GM12878 (cell line): ENCODE data around the gene ATP2A2. TPM values are rescaled to one million over a fixed set of nuclear protein-coding genes. Genes with fewer than 3 reads are reported as not detected.
"Not testable (repeated sequence)": the region's sequence is repeated elsewhere in the genome, so short reads cannot be mapped to it uniquely, and the experiment has no call there.

Experiments
- ATAC-seq: fragments of 200-7000 bp; cut with Tn5 transposase; 3 replicates; pipeline ENCODE4 v1.9.1; 2020; ENCODE audit warnings: mild to moderate bottlenecking, moderate library complexity
- BruUV-seq: library from RNA; stranded (reverse); fragments of 400-500 nt; replicated peaks from 2 replicates; lab custom pipeline; 2021; lab: Mats Ljungman, UMichigan
- CTCF ChIA-PET: fragments of 300-600 bp; sonication (Branson Sonifier 250); formaldehyde crosslinking; extraction: SDS; loops from one replicate; lab custom pipeline; 2021; ENCODE audit warnings: inconsistent platforms; lab: Yijun Ruan, JAX
- POLR2A ChIA-PET: fragments of 350-600 bp; formaldehyde crosslinking; extraction: SDS; loops from one replicate; lab custom pipeline; 2021; ENCODE audit warnings: inconsistent platforms; lab: Charles Lee
- RAD21 ChIA-PET: fragments of 300-600 bp; sonication (Branson Sonifier 250); formaldehyde crosslinking; loops from one replicate; lab custom pipeline; 2023; ENCODE audit warnings: antibody characterized with exemption; ENCODE audit not compliant: unreplicated experiment; lab: Charles Lee
- SMC1A ChIA-PET: fragments of 300-600 bp; sonication (Branson Sonifier 250); formaldehyde crosslinking; loops from one replicate; lab custom pipeline; 2023; ENCODE audit not compliant: unreplicated experiment, uncharacterized antibody; lab: Charles Lee
- DNase-seq: peaks from one replicate; pipeline ENCODE4 v3.0.0-alpha.2; 2011; ENCODE audit warnings: low read depth, low spot score
- FAIRE-seq: peaks from 3 replicates; lab custom pipeline; 2011; peaks lifted over from hg19 to GRCh38; lab: Jason Lieb, UNC
- H2AFZ ChIP-seq: 2 replicates; pipeline ENCODE4 v1.6.0; 2011; ENCODE audit warnings: low read depth, low read length, control low read depth; ENCODE audit not compliant: control insufficient read depth
- H3K27ac ChIP-seq: 2 replicates; pipeline ENCODE4 v1.5.1; 2011; ENCODE audit warnings: control low read depth; ENCODE audit not compliant: control insufficient read depth, insufficient read depth
- H3K27me3 ChIP-seq, 2 experiments: replicated peaks in 1 of 2; 2 replicates each; pipeline versions ENCODE4 v1.6.0 to v1.6.1; 2011; ENCODE audit warnings: low read length in 1 of 2; ENCODE audit not compliant: control insufficient read depth in 2 of 2, insufficient read depth in 2 of 2
- H3K36me3 ChIP-seq, 2 experiments: 2 replicates each; pipeline ENCODE4 v1.5.1; 2011; ENCODE audit warnings: low read length in 1 of 2; ENCODE audit not compliant: control insufficient read depth in 2 of 2, insufficient read depth in 2 of 2
- H3K4me1 ChIP-seq: 2 replicates; pipeline ENCODE4 v1.6.1; 2011; ENCODE audit warnings: mild to moderate bottlenecking, low read length, moderate library complexity, mixed read lengths; ENCODE audit not compliant: control insufficient read depth, insufficient read depth
- H3K4me2 ChIP-seq: 2 replicates; pipeline ENCODE4 v1.6.0; 2011; ENCODE audit warnings: control low read depth; ENCODE audit not compliant: control insufficient read depth, insufficient read depth
- H3K4me3 ChIP-seq: fragments of 200-600 bp; sonication (generic); 2 replicates; pipeline ENCODE4 v1.5.1; 2016
- H3K79me2 ChIP-seq: 2 replicates; pipeline ENCODE4 v1.6.0; 2011; ENCODE audit warnings: low read length; ENCODE audit not compliant: control insufficient read depth, insufficient read depth
- H3K9ac ChIP-seq: 2 replicates; pipeline ENCODE4 v1.8.0; 2011; ENCODE audit warnings: low read length, control low read depth, mixed read lengths; ENCODE audit not compliant: control insufficient read depth, insufficient read depth
- H3K9me3 ChIP-seq: replicated peaks from 3 replicates; pipeline ENCODE4 v1.5.1; 2011; ENCODE audit warnings: mild to moderate bottlenecking, low read length; ENCODE audit not compliant: control insufficient read depth, insufficient read depth
- H4K20me1 ChIP-seq: 2 replicates; pipeline ENCODE4 v1.6.0; 2011; ENCODE audit not compliant: control insufficient read depth, insufficient read depth
- CTCF ChIP-seq, 3 experiments: IDR thresholded peaks in 2 of 3; conservative IDR thresholded peaks in 1 of 3; 2 replicates each; pipeline ENCODE4 v1.5.1; 2011; ENCODE audit warnings: low read depth in 3 of 3, low read length in 3 of 3, mild to moderate bottlenecking in 3 of 3, control low read depth in 2 of 3, moderate library complexity in 2 of 3, inconsistent platforms in 1 of 3, mixed read lengths in 1 of 3; ENCODE audit not compliant: control insufficient read depth in 2 of 3, insufficient read depth in 1 of 3; ENCODE audit errors: extremely low read depth in 1 of 3
- CUX1 ChIP-seq: IDR thresholded peaks from 2 replicates; pipeline ENCODE4 v1.6.1; 2012; ENCODE audit warnings: improper control_type of control experiment, low read depth, low read length; ENCODE audit not compliant: insufficient replicate concordance
- RAD21 ChIP-seq: IDR thresholded peaks from 2 replicates; pipeline ENCODE4 v1.6.1; 2011; ENCODE audit warnings: mild to moderate bottlenecking, low read depth, low read length, moderate library complexity; ENCODE audit not compliant: insufficient read depth
- SMC3 ChIP-seq: IDR thresholded peaks from 2 replicates; pipeline ENCODE4 v1.6.1; 2011; ENCODE audit warnings: low read length, improper control_type of control experiment, borderline replicate concordance
- YY1 ChIP-seq: IDR thresholded peaks from 2 replicates; pipeline ENCODE4 v1.6.1; 2011; ENCODE audit warnings: low read depth, mild to moderate bottlenecking, low read length
- WGBS: methylation state at CpG from one replicate; pipeline ENCODE4 v1.1.6; 2016; ENCODE audit warnings: low lambda C conversion rate; ENCODE audit not compliant: insufficient replicate concordance, insufficient coverage; ENCODE audit errors: missing lambda C conversion rate; 5-methylcytosine and 5-hydroxymethylcytosine counted together
- in situ Hi-C: fragments of 300-500 bp; cut with MboI; formaldehyde crosslinking; loops from 9 replicates; pipeline ENCODE4 v1.14.3; 2018; ENCODE audit warnings: mixed read lengths
- intact Hi-C: fragments of 100-400 bp; cut with micrococcal nuclease; formaldehyde crosslinking; loops from one replicate; pipeline ENCODE4 v1.14.2; 2022; ENCODE audit not compliant: unreplicated experiment
- polyA plus RNA-seq, 11 experiments: library from polyadenylated mRNA; depleted of rRNA in 4 of 11; unstranded in 6 of 11; stranded (reverse) in 5 of 11; fragments of >200 nt; fragmentation: Nextera tagmentation in 4 of 11; fragmentation: Illumina TruSeq in 1 of 11; extraction: Ambion mirVana in 4 of 11; extraction: Trizol in 1 of 11; gene quantifications; 1 replicate in 1 of 11; 2 replicates in 10 of 11; pipeline versions ENCODE4 v1.2.1 to v1.2.3, GENCODE V29; 2011 to 2016; ENCODE audit warnings: inconsistent platforms in 2 of 11, missing spikeins in 2 of 11, low read depth in 1 of 11
- total RNA-seq, 4 experiments: library from RNA; depleted of rRNA in 3 of 4; stranded (reverse); fragments of >200 nt in 3 of 4; fragmentation: Illumina TruSeq in 1 of 4; extraction: Trizol in 1 of 4; gene quantifications; 2 replicates each; pipeline versions ENCODE4 v1.2.1 to v1.2.3, GENCODE V29; 2013 to 2021

The ATP2A2 gene
- total and polyA plus RNA-seq, 10 of the 15 experiments (the other 5 are each of a cell fraction or from before 2014, with no cell fraction given), result 3.7 to 133 (median 34.4) TPM

GRCh38 chr12:110355073-110355472 is 74.0 kb downstream of the ATP2A2 start:
- H3K36me3 ChIP-seq, result no peaks in the 10 kb centered on the region; a peak in 1 of 4 replicates
- TF ChIP-seq CTCF (IDR thresholded peaks at IDR 0.05 in 2 of 3, conservative IDR thresholded peaks at IDR 0.05 in 1 of 3; ENCODE audit: control insufficient read depth in 2 of 3, extremely low read depth in 1 of 3, insufficient read depth in 1 of 3, low read depth in 3 of 3, low read length in 3 of 3) (peak; percentile 63 to 71 (median 66); a peak in 5 of 6 replicates), YY1 (peak; percentile 50; the same call in 1 of the 2 replicates), CUX1 (no peak), RAD21 (peak; percentile 57), SMC3 (peak; percentile 67; the same call in 1 of the 2 replicates)
- CTCF ChIA-PET, result interaction anchor here (0.8 to 3.2 kb wide), 7 partner anchors 17 to 281 kb away, joined by 3 to 55 read pairs (median 4); no protein-coding TSS in a partner anchor
- DNase-seq (no peak), ATAC-seq (peak; percentile 85), FAIRE-seq (peak; percentile 38)
- POLR2A ChIA-PET, result interaction anchor here (0.7 kb wide), 1 partner anchor 760 kb away, joined by 4 read pairs; no protein-coding TSS in a partner anchor
- 3% methylated on average over 3 of the region's 3 CpGs for WGBS
- RAD21 ChIA-PET, result interaction anchor here (1.4 to 5.3 kb wide), 2 partner anchors 76 to 247 kb away, joined by 4 to 34 read pairs; no protein-coding TSS in a partner anchor
- in situ Hi-C loops, result no loop called here
- no peaks in the 10 kb centered on the region; the same call in 1 of the 2 replicates for H3K4me1 ChIP-seq
- no TSS peak for BruUV-seq
- no peaks in the 10 kb centered on the region for H4K20me1 ChIP-seq
- no peak overlapping the region for H3K4me2 ChIP-seq
- H3K79me2 ChIP-seq, result no peaks in the 10 kb centered on the region
- no peak overlapping the region for H3K27ac ChIP-seq
- no peak overlapping the region for H3K9ac ChIP-seq
- H3K9me3 ChIP-seq, result no peaks in the 10 kb centered on the region
- H2AFZ ChIP-seq, result no peak overlapping the region
- SMC1A ChIA-PET, result interaction anchor here (1.4 to 2.7 kb wide), 2 partner anchors 30 to 76 kb away, joined by 4 to 14 read pairs; no protein-coding TSS in a partner anchor
- H3K4me3 ChIP-seq, result no peak overlapping the region
- H3K27me3 ChIP-seq, result no peaks in the 10 kb centered on the region
- intact Hi-C loops, result loop anchor here (1.0 to 5.0 kb wide), 2 partner anchors 76 to 247 kb away; no protein-coding TSS in a partner anchor

GRCh38 chr12:110358384-110359097 is 77.5 kb downstream of the ATP2A2 start:
- in situ Hi-C loops, result not testable (repeated sequence)
- peak; percentile 49 for ATAC-seq

More at GRCh38 chr12:110358384-110359097, 77.5 kb downstream of the ATP2A2 start:
- H3K9ac ChIP-seq, H2AFZ ChIP-seq, H3K4me3 ChIP-seq, H3K4me2 ChIP-seq, H4K20me1 ChIP-seq, H3K9me3 ChIP-seq, H3K36me3 ChIP-seq, DNase-seq, BruUV-seq, H3K79me2 ChIP-seq, H3K27ac ChIP-seq, FAIRE-seq, H3K4me1 ChIP-seq, H3K27me3 ChIP-seq: not testable (repeated sequence)
- ChIA-PET CTCF (interaction anchor here (1.1 to 5.0 kb wide), 3 partner anchors 13 to 73 kb away, joined by 3 to 32 read pairs (median 3); no protein-coding TSS in a partner anchor), SMC1A (interaction anchor here (0.9 to 1.4 kb wide), 4 partner anchors 9 to 73 kb away, joined by 3 to 6 read pairs (median 4); no protein-coding TSS in a partner anchor), POLR2A (interaction anchor here (0.6 to 0.7 kb wide), 3 partner anchors 19 to 73 kb away, joined by 3 to 4 read pairs (median 3); no protein-coding TSS in a partner anchor), RAD21 (interaction anchor here (0.7 to 1.6 kb wide), 3 partner anchors 13 to 342 kb away, joined by 3 to 11 read pairs (median 5); no protein-coding TSS in a partner anchor)
- WGBS, result 76% methylated on average over 8 of the region's 8 CpGs
- intact Hi-C loops, result loop anchor here (5.0 kb wide), 1 partner anchor 244 kb away; no protein-coding TSS in a partner anchor
